Lower leg skin (tissue), 4 donors: Measurements from ENCODE around the gene KPNA6. TPM values are rescaled to one million over a fixed set of nuclear protein-coding genes. Genes with fewer than 3 reads are reported as not detected.

ENCODE experiments used
- DNase-seq, 2 donors: peaks; one replicate each; pipeline ENCODE4 v3.0.0-alpha.2; 2019; ENCODE audit warnings: low spot score in 2 of 2
- H3K4me3 ChIP-seq: fragments of 200-600 bp; sonication (generic); 2 replicates; pipeline ENCODE4 v1.5.1; 2017; ENCODE audit warnings: mild to moderate bottlenecking, low read depth; ENCODE audit not compliant: poor library complexity, severe bottlenecking
- CTCF ChIP-seq, 3 donors: fragments of 450-650 bp; IDR thresholded peaks; one replicate each; pipeline ENCODE4 v1.5.1; 2016; ENCODE audit warnings: antibody characterized with exemption in 3 of 3, mild to moderate bottlenecking in 3 of 3, moderate library complexity in 2 of 3
- POLR2A ChIP-seq, 2 donors: fragments of 450-650 bp; IDR thresholded peaks; one replicate each; pipeline ENCODE4 v1.6.1; 2016 to 2017; ENCODE audit warnings: antibody characterized with exemption in 2 of 2, mild to moderate bottlenecking in 1 of 2, moderate library complexity in 1 of 2
- WGBS, 2 donors: methylation state at CpG; one replicate each; pipeline ENCODE4 v1.1.5; 2018; 5-methylcytosine and 5-hydroxymethylcytosine counted together
- intact Hi-C: fragments of 100-400 bp; cut with DNase I; formaldehyde crosslinking; loops from one replicate; pipeline ENCODE4 v1.15.0; 2023; ENCODE audit warnings: low total_unique reads
- total RNA-seq, 4 donors: library from RNA; depleted of rRNA; stranded (reverse); fragments of >200 nt; gene quantifications; one replicate each; pipeline ENCODE4 v1.1.0, GENCODE V29; 2016

KPNA6 gene
- total RNA-seq, 4 donors from 2014 or later = 44.2 to 48.5 (median 44.3) TPM

- no peak overlapping the region for H3K4me3 ChIP-seq
- intact Hi-C loops = no loop called here
- no peak for TF ChIP-seq POLR2A (IDR thresholded peaks at IDR 0.05)
- no peak for TF ChIP-seq CTCF (IDR thresholded peaks at IDR 0.05)
- 83 to 87% methylated on average over 11 of the region's 11 CpGs for WGBS, 2 donors
- no peak for DNase-seq
These were observed 12.9 kb upstream of the KPNA6 start for GRCh38 chr1:32094746-32095521.

- TF ChIP-seq CTCF (IDR thresholded peaks at IDR 0.05) = no peak
- no peak for TF ChIP-seq POLR2A (IDR thresholded peaks at IDR 0.05)
- H3K4me3 ChIP-seq = no peak overlapping the region
- intact Hi-C loops = no loop called here
- 85 to 91% methylated on average over 4 of the region's 4 CpGs for WGBS, 2 donors
- DNase-seq = no peak
These were observed 8.4 kb upstream of the KPNA6 start for GRCh38 chr1:32099426-32099825.

GRCh38 chr1:32100359-32100758 is 7.5 kb upstream of the KPNA6 start:
- intact Hi-C loops = no loop called here
- H3K4me3 ChIP-seq = no peak overlapping the region
- no peak for DNase-seq
- WGBS, 2 donors = 75 to 76% methylated on average over 10 of the region's 10 CpGs
- no peak for TF ChIP-seq CTCF (IDR thresholded peaks at IDR 0.05)
- no peak for TF ChIP-seq POLR2A (IDR thresholded peaks at IDR 0.05)

- intact Hi-C loops = no loop called here
- 91 to 93% methylated on average over 9 of the region's 9 CpGs for WGBS, 2 donors
- H3K4me3 ChIP-seq = no peak overlapping the region
- no peak for DNase-seq
- TF ChIP-seq POLR2A (IDR thresholded peaks at IDR 0.05) (no peak), CTCF (IDR thresholded peaks at IDR 0.05) (no peak)
These were observed 6.8 kb upstream of the KPNA6 start for GRCh38 chr1:32100807-32101708.

- no peak overlapping the region for H3K4me3 ChIP-seq
- no peak for DNase-seq
- intact Hi-C loops = no loop called here
- TF ChIP-seq POLR2A (IDR thresholded peaks at IDR 0.05) = no peak
- TF ChIP-seq CTCF (IDR thresholded peaks at IDR 0.05) = no peak
- WGBS, 2 donors = 74 to 86% methylated on average over 4 of the region's 4 CpGs
These were observed 3.7 kb upstream of the KPNA6 start for GRCh38 chr1:32104127-32104526.
